ENCODE results near the gene ASCL2.

DNA sequence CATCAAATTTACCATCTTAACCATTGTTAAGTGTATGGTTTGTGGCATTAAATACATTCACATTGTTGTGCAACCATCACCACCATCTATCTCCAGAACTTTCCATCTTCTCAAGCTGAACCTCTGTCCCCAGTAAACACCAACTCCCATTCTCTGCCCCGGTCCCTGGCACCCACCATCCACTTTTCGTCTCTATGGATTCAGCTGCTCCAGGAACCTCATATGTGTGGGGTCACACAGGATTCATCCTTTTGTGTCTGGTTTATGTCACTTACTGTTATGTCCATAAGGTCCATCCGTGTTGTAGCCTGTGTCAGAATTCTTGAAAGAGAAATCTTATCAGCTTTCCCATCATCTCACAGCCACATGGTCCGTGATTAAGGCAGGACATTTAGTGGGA is 47.7 kb upstream of the ASCL2 start:
- TF ChIP-seq EZH2phosphoT487 (IDR thresholded peaks at IDR 0.05; ENCODE audit: borderline replicate concordance, low read depth, low read length), result no peak
- TF ChIP-seq CTCF (conservative IDR thresholded peaks at IDR 0.05; ENCODE audit: low read length), result no peak
